ENCODE results near the gene TARS3.

TARS3 gene

DNA sequence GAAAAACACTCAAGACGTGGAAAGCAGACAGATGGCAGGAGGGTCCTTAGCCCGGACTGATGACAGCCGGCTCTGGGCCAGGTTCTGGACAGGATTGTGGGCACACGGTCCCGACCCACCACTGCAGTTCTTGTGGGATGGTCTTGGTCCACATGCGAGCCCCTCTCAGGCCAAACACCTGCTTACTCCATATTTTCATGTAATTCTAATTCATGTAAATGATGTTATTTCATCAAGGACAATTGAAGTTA lies 104.7 kb downstream of the TARS3 start:
- no peak for DNase-seq (ENCODE audit: low read depth in 1 of 2, low spot score in 1 of 2)
- Histone ChIP-seq H3K4me3 (replicated peaks; ENCODE audit: insufficient read depth, low read length) (no peak overlapping the region), H3K27ac (replicated peaks) (no peak overlapping the region), H3K27me3 (ENCODE audit: insufficient read depth, poor library complexity, severe bottlenecking) (no peaks in the 10 kb centered on the region)
- TF ChIP-seq GABPA (IDR thresholded peaks at IDR 0.05; ENCODE audit: low read depth) = no peak
- TF ChIP-seq POLR2AphosphoS5 (IDR thresholded peaks at IDR 0.05; ENCODE audit: low read depth) = no peak
- TF ChIP-seq CTCF (IDR thresholded peaks at IDR 0.05; ENCODE audit: insufficient read depth, low read length) = no peak
- no peak for TF ChIP-seq SPI1 (IDR thresholded peaks at IDR 0.05; ENCODE audit: borderline replicate concordance, low read depth)
- TF ChIP-seq, protein P1, sequence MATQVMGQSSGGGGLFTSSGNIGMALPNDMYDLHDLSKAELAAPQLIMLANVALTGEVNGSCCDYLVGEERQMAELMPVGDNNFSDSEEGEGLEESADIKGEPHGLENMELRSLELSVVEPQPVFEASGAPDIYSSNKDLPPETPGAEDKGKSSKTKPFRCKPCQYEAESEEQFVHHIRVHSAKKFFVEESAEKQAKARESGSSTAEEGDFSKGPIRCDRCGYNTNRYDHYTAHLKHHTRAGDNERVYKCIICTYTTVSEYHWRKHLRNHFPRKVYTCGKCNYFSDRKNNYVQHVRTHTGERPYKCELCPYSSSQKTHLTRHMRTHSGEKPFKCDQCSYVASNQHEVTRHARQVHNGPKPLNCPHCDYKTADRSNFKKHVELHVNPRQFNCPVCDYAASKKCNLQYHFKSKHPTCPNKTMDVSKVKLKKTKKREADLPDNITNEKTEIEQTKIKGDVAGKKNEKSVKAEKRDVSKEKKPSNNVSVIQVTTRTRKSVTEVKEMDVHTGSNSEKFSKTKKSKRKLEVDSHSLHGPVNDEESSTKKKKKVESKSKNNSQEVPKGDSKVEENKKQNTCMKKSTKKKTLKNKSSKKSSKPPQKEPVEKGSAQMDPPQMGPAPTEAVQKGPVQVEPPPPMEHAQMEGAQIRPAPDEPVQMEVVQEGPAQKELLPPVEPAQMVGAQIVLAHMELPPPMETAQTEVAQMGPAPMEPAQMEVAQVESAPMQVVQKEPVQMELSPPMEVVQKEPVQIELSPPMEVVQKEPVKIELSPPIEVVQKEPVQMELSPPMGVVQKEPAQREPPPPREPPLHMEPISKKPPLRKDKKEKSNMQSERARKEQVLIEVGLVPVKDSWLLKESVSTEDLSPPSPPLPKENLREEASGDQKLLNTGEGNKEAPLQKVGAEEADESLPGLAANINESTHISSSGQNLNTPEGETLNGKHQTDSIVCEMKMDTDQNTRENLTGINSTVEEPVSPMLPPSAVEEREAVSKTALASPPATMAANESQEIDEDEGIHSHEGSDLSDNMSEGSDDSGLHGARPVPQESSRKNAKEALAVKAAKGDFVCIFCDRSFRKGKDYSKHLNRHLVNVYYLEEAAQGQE (IDR thresholded peaks at IDR 0.05; ENCODE audit: insufficient replicate concordance, low read depth) = no peak

DNA sequence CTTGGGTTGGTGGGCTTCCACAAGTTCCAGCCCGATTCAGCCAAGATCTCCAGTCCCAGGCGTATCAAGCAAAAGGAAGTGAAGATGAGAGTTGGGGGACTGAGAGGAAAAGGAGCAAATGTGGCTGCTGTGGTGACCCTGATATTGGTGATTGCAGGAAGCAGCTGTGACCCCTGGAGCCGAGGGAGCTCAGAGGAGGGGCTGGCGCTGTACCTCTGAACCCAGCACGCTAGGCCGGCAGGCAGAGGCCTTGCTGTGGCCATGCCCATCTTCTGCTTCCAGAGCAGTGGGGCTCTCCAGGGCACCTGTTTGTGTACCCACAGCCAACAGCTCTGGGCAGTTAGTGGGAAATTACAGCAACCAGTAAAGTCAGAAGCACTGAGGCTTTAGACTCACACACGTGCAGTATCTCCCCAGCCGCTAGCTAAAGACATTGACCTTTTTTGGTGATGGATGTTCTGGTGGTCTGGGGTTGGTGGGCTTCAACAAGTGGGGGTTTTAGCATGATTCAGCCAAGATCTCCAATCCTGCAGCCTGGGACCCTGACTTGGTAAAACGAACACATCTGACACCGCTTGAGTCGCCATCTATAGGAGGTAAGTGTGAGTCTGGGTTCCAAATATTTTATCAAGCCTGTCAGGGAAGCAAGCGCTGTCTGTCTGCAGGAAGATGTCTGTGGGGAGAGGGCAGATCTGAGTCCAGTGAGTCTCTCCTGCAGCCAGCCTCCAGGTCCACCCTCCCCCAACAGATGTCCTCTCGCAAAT lies 105.2 kb downstream of the TARS3 start:
- TF ChIP-seq CTCF (IDR thresholded peaks at IDR 0.05; ENCODE audit: insufficient read depth, low read length) (no peak), POLR2AphosphoS5 (IDR thresholded peaks at IDR 0.05; ENCODE audit: low read depth) (no peak), SPI1 (IDR thresholded peaks at IDR 0.05; ENCODE audit: borderline replicate concordance, low read depth) (no peak), GABPA (IDR thresholded peaks at IDR 0.05; ENCODE audit: low read depth) (no peak)
- TF ChIP-seq, protein P1 (IDR thresholded peaks at IDR 0.05; ENCODE audit: insufficient replicate concordance, low read depth) = no peak
- H3K27ac ChIP-seq (replicated peaks) = no peak overlapping the region
- no peaks in the 10 kb centered on the region for H3K27me3 ChIP-seq (ENCODE audit: insufficient read depth, poor library complexity, severe bottlenecking)
- no peak overlapping the region for H3K4me3 ChIP-seq (replicated peaks; ENCODE audit: insufficient read depth, low read length)
- no peak for DNase-seq (ENCODE audit: low read depth in 1 of 2, low spot score in 1 of 2)

DNA sequence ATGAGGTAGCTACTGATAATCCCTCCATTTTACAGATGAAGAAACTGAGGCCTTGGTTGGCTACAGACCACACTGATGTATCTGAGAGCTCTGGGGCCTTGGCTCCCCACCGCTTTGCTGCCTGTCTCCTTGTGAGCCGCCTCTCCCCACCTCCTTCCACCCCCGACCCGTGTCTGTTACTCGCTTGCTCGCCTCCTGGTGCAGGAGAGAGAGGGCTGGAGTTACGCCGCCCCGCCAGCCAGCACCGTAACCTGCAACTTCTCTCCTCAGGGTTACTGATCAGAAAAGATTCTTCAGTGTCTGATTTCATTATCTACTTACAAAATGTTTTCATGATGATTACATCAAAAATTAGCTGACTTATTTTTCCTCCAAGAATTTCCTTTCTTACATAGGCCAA lies 106.2 kb downstream of the TARS3 start:
- Histone ChIP-seq H3K4me3 (replicated peaks; ENCODE audit: insufficient read depth, low read length) (no peak overlapping the region), H3K27me3 (ENCODE audit: insufficient read depth, poor library complexity, severe bottlenecking) (no peaks in the 10 kb centered on the region), H3K27ac (replicated peaks) (no peak overlapping the region)
- TF ChIP-seq POLR2AphosphoS5 (IDR thresholded peaks at IDR 0.05; ENCODE audit: low read depth) (no peak), GABPA (IDR thresholded peaks at IDR 0.05; ENCODE audit: low read depth) (no peak), CTCF (IDR thresholded peaks at IDR 0.05; ENCODE audit: insufficient read depth, low read length) (no peak), SPI1 (IDR thresholded peaks at IDR 0.05; ENCODE audit: borderline replicate concordance, low read depth) (no peak)
- TF ChIP-seq, protein P1 (IDR thresholded peaks at IDR 0.05; ENCODE audit: insufficient replicate concordance, low read depth) = no peak
- DNase-seq (ENCODE audit: low read depth in 1 of 2, low spot score in 1 of 2) = no peak

All from HL-60 (cell line).